ES-I3 (cell line): ENCODE measurements around the gene LRRK2.
"Not testable (repeated sequence)": the region's sequence is repeated elsewhere in the genome, so short reads cannot be mapped to it uniquely, and the experiment has no call there.

Experiments
- H3K36me3 ChIP-seq: 2 replicates; pipeline ENCODE4 v1.6.1; 2013; ENCODE audit warnings: mild to moderate bottlenecking, low read length, control low read depth, moderate library complexity; ENCODE audit not compliant: insufficient read depth
- H3K4me1 ChIP-seq: 2 replicates; pipeline ENCODE4 v1.6.1; 2013; ENCODE audit warnings: mild to moderate bottlenecking, control low read depth, low read length; ENCODE audit not compliant: insufficient read depth
- H3K9ac ChIP-seq: 2 replicates; pipeline ENCODE4 v1.6.1; 2013; ENCODE audit warnings: low read depth, mild to moderate bottlenecking, low read length, moderate library complexity
- H3K9me3 ChIP-seq: 2 replicates; pipeline ENCODE4 v1.6.1; 2013; ENCODE audit warnings: mild to moderate bottlenecking, low read length, moderate library complexity; ENCODE audit not compliant: control insufficient read depth, insufficient read depth

The LRRK2 gene

DNA sequence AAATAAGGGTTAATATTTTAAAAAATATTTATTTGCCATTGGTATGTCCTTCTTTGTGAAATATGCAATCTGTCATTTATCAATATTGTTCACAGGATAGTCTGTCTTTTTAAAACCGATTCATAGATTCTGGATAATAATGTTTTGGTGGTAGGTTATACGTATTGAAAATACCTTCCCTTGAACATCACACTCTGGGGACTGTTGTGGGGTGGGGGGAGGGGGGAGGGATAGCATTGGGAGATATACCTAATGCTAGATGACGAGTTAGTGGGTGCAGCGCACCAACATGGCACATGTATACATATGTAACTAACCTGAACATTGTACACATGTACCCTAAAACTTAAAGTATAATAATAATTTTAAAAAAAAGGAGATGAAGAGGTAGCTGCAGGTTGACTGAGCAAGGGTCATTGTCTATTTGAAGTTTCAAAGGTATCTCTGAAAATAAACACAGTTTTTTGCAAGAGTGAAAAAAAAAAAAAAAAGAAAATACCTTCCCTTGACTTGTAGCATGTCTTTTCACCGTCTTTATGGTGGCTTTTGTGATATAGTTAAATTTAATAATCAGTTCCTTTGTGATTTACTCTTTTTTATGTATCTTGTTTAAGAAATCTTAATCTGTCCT, 19.8 kb downstream of the LRRK2 start:
- H3K9ac ChIP-seq, H3K9me3 ChIP-seq, H3K4me1 ChIP-seq, H3K36me3 ChIP-seq: not testable (repeated sequence)

- Histone ChIP-seq H3K36me3 (no peaks in the 10 kb centered on the region), H3K9me3 (no peaks in the 10 kb centered on the region), H3K9ac (no peak overlapping the region), H3K4me1 (no peaks in the 10 kb centered on the region)
These were observed 23.2 kb downstream of the LRRK2 start for GRCh38 chr12:40248034-40248433.

GRCh38 chr12:40248585-40249297, 23.9 kb downstream of the LRRK2 start:
- Histone ChIP-seq H3K4me1 (no peaks in the 10 kb centered on the region), H3K9ac (no peak overlapping the region), H3K36me3 (no peaks in the 10 kb centered on the region), H3K9me3 (no peaks in the 10 kb centered on the region)

GRCh38 chr12:40250652-40251051, 25.9 kb downstream of the LRRK2 start:
- H3K4me1 ChIP-seq, H3K9ac ChIP-seq, H3K36me3 ChIP-seq, H3K9me3 ChIP-seq: not testable (repeated sequence)

DNA sequence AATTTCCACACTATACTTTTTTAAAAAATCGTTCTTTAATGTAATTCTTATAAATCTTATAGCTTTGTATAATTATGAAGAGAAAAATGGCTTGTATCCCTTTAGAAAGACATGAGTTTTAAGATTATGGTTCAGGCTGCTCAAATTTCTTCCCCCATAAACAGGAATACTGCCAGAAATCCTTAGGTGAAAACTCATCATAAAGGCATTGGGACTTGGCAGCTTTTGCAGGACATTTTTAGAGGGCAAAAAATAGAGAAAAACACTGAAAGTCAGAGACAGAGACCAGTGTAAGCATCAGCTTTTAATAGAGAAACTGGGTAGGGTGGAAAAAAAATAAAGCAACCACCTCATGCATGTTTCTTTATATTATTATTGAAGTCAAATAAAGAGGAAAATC, 29.1 kb downstream of the LRRK2 start:
- no peaks in the 10 kb centered on the region for H3K36me3 ChIP-seq
- H3K9ac ChIP-seq: no peak overlapping the region
- no peaks in the 10 kb centered on the region for H3K4me1 ChIP-seq
- H3K9me3 ChIP-seq: no peaks in the 10 kb centered on the region

- no peaks in the 10 kb centered on the region for H3K36me3 ChIP-seq
- no peaks in the 10 kb centered on the region for H3K4me1 ChIP-seq
- H3K9me3 ChIP-seq: no peaks in the 10 kb centered on the region
- H3K9ac ChIP-seq: no peak overlapping the region
These were observed 29.8 kb downstream of the LRRK2 start for GRCh38 chr12:40254455-40255085.

DNA sequence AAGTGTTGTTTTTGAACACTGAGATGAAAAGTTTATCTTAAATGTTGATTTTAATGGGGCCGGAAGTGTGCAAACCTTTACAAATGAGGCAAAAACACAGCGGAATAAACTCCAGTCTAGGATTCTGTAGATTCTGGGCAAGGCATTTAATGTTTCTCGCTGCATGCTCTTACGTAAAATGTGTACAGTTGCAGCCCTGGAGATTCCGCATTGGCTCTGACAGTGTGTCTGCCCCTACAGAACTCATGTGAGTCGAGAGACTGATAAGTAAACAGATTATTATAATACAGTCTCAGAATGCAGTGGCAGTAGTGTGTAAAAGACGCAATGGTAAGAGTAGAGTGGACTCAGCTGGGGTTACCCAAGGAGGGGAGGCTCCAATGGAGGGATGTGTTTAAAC, 33.6 kb downstream of the LRRK2 start:
- Histone ChIP-seq H3K36me3 (no peaks in the 10 kb centered on the region), H3K9me3 (no peaks in the 10 kb centered on the region), H3K4me1 (no peaks in the 10 kb centered on the region), H3K9ac (no peak overlapping the region)

GRCh38 chr12:40261937-40262336, 37.1 kb downstream of the LRRK2 start:
- no peaks in the 10 kb centered on the region for H3K9me3 ChIP-seq
- H3K4me1 ChIP-seq: no peaks in the 10 kb centered on the region
- no peaks in the 10 kb centered on the region for H3K36me3 ChIP-seq
- H3K9ac ChIP-seq: no peak overlapping the region

GRCh38 chr12:40262657-40263056, 37.9 kb downstream of the LRRK2 start:
- H3K9ac ChIP-seq: no peak overlapping the region
- H3K9me3 ChIP-seq: no peaks in the 10 kb centered on the region
- no peaks in the 10 kb centered on the region for H3K36me3 ChIP-seq
- no peaks in the 10 kb centered on the region for H3K4me1 ChIP-seq

DNA sequence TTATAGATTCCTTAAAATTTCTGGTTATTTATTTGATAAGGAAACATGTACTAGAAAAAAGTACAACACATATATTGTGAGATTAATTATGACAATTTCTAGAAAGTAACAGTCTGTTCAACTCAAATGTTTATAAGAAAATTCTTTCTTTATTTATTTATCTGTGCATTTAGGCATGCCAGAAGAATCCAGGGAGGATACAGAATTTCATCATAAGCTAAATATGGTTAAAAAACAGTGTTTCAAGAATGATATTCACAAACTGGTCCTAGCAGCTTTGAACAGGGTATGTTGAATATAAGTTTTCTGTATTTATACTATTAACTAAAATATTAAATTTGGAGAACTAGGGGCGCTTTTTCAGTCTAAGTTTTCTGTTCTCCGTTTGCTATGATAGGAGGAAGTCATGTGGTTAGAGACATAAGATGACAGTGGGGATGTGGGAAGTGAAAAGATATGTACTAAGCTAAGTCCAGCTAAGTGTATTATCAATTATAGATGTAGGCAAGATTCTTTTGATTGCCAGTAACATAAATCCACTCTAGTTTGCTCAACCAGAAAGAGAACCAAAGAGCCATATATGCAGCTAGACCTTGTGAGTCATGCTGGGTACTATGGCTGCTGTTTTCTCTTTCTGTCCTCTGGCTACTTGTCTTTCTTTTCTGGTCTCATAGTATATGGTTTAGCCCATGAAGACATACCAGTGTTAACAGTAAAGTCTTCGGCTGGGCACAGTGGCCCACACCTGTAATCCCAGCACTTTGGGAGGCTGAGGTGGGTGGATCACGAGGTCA, 39.0 kb downstream of the LRRK2 start:
- no peaks in the 10 kb centered on the region for H3K36me3 ChIP-seq
- H3K9me3 ChIP-seq: no peaks in the 10 kb centered on the region
- no peak overlapping the region for H3K9ac ChIP-seq
- H3K4me1 ChIP-seq: no peaks in the 10 kb centered on the region

DNA sequence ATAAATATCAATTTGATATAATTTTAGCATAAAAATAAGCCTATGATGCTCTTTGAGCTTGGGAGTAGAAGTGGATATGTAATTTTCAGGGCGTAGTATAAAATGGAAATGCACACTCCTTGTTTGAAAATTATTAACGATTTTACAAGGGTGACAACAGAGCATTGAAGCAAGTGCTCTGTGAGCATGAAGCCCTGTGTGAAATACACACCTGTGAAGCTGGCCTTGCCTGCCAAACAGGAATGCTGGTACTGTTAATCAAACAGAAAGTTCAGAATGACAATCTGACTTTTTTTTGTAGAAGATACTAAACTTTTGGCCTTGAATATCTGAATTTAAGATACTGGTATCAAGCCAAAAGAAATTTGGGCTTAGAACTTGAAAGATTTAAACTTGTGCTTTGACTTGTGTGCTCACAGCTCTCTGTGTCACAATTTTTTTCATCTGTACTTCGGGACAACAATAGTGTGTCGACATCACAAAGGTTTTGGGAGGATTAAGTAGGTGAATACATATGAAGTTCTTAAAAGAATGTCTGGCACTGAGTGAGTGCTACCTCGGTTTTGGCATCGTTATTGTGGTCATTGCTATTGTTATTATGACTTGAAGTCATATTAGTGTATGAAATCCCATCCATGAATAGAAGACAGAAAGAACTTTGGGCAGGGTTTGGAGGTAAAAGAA, 47.3 kb downstream of the LRRK2 start:
- Histone ChIP-seq H3K36me3 (no peaks in the 10 kb centered on the region), H3K4me1 (no peaks in the 10 kb centered on the region), H3K9me3 (no peaks in the 10 kb centered on the region), H3K9ac (no peak overlapping the region)

GRCh38 chr12:40281791-40282364, 57.1 kb downstream of the LRRK2 start:
- Histone ChIP-seq H3K4me1 (no peaks in the 10 kb centered on the region), H3K9me3 (no peaks in the 10 kb centered on the region), H3K36me3 (no peaks in the 10 kb centered on the region), H3K9ac (no peak overlapping the region)

- H3K9ac ChIP-seq: no peak overlapping the region
- no peaks in the 10 kb centered on the region; the same call in 1 of the 2 replicates for H3K9me3 ChIP-seq
- no peaks in the 10 kb centered on the region for H3K4me1 ChIP-seq
- no peaks in the 10 kb centered on the region for H3K36me3 ChIP-seq
These were observed 61.8 kb downstream of the LRRK2 start for GRCh38 chr12:40286583-40286982.
